ENCODE results near the gene LGI1. TPM values are rescaled to one million over a fixed set of nuclear protein-coding genes. Genes with fewer than 3 reads are reported as not detected.

The LGI1 gene
- total RNA-seq: under 0.01 TPM in 1 of 2 replicates, not detected in the other

GRCh38 chr10:93757801-93758507, at the start of gene LGI1:
TSS of gene LGI1 (plus strand) at chr10:93757936. CDS start at chr10:93758145, 209 bp downstream.

Other genes starting within 250 kb of the LGI1 start
- not detected in 2 replicates for gene FFAR4, start 191.3 kb upstream of the LGI1 start, total RNA-seq
- gene RBP4, start 156.7 kb upstream of the LGI1 start, total RNA-seq: 0.79 and 2.2 TPM in 2 replicates
- gene PDE6C, start 145.4 kb upstream of the LGI1 start, total RNA-seq: not detected in 2 replicates
- 7.3 and 10.2 TPM in 2 replicates for gene FRA10AC1, start 55.3 kb upstream of the LGI1 start, total RNA-seq
- gene SLC35G1, start 136.0 kb downstream of the LGI1 start, total RNA-seq: 1.8 and 2.0 TPM in 2 replicates
- gene PLCE1, start 236.0 kb downstream of the LGI1 start, total RNA-seq: under 0.01 TPM in 2 replicates

Data from placental epithelial cell (primary cell).